CD4-positive, alpha-beta T cell treated with Interleukin-2 at 100 ng/mL for 4 hours (primary cell): Measurements from ENCODE around the gene DNAI1.
"Not testable (repeated sequence)": the region's sequence is repeated elsewhere in the genome, so short reads cannot be mapped to it uniquely, and the experiment has no call there.

Experiments used
- DNase-seq: peaks from one replicate; pipeline ENCODE4 v3.0.0-alpha.2; 2020; ENCODE audit warnings: low spot score

DNAI1 gene

DNA sequence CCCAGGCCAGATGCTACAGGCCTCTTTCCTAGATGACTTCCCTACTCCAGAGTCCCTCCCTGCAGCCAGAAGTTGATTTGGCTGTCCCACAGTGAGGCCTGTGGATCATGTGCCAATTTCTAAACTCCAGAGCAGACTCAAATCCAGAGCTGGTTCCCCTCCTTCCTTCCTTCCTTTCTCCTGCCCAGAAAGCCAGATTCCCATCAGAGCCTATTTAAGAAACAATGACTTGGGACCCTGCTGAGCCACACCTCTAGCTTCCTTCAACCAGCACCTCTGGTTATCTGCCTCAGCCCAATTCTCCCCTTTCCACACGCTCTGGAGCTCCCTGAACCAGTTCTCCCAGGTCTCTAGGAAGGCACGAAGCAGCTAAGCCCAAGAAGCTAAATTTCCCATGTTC, 7.5 kb upstream of the DNAI1 start:
- DNase-seq = no peak

GRCh38 chr9:34451545-34451944, 7.1 kb upstream of the DNAI1 start:
- DNase-seq = no peak

- no peak for DNase-seq
Observed at GRCh38 chr9:34452568-34452967, 6.0 kb upstream of the DNAI1 start.

GRCh38 chr9:34454571-34455065, 4.0 kb upstream of the DNAI1 start:
- no peak for DNase-seq

- no peak for DNase-seq
Observed at GRCh38 chr9:34456151-34456550, 2.5 kb upstream of the DNAI1 start.

DNA sequence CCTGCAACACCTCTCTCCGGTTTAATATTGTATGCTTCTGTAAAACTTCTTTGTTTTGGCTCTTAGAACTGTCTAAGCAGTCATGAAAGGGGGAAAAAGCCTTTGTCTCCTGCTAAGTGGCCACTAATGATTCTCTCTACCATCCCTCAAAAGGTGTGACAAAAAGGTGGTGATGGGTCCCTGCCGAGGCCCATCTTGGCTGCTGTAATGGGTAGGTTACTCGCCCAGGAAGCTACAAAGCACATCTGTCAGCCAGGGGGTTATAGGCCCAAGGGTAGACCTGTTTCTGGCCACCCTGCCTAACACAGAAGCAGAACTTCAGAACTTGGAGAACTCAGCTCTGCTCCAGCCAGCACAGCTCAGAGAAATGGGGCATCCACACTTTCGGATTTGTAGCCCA, 1.9 kb upstream of the DNAI1 start:
- no peak for DNase-seq

DNA sequence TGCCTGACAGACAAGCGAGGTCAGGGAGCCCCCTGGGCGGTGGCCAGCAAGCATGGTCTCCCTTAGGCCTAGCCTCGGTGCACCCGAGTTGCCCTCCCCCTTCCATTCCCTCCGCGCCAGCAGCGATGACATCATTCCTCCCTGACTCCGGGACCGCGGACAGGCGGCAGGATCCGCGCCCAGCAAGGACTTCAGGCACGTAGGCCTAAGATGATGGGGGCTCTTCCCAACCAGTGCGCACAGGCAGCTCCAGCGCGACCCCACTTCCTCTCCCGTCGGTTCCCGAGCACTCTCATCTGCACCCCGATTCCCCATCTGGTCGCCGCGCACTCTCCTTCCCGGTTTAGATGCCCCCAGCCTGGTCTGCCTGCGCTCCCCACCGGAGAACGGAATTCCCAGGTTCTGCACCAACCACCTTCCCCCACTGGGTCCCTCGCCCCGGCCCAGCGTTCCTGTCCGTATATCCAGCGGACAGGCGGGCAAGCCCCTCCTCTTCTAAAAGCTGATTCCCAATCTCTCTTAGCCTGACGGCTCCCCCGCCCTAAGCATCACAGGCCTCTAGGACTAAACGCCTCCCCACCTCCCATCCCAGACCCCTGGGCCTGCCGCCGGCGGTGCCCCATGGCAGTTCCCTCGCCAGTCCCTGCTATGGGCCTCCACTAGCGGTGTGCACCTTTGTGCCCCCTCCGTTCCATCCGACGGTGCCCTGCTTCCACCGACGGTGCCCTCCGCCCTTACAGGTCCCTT, 1.2 kb upstream of the DNAI1 start:
- DNase-seq = no peak

GRCh38 chr9:34458959-34459340, 345 bp downstream of the DNAI1 start:
- DNase-seq = no peak

GRCh38 chr9:34459356-34459755, 751 bp downstream of the DNAI1 start:
- DNase-seq = no peak

DNA sequence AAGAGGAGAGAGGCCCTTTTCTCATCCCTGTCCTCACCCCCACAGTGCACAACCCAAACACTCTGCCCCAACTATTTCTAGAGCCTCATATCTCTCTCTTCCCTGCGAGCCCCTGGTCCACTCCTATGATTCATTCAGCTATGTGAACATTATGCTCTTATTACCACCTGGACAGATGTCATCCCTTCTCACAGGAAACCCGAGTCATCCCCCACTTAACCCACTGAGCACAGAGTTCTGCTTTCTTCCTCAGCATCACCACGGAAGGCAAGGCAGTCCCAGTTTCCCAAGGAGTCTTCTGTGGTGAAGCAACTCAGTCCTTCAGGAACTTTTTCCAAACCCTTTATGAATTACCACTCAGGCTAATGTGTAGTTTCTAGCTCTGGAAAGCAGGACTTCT, 1.3 kb downstream of the DNAI1 start:
- DNase-seq = no peak

- DNase-seq = no peak
Observed at GRCh38 chr9:34463098-34463900, 4.7 kb downstream of the DNAI1 start.

- DNase-seq = no peak
Observed at GRCh38 chr9:34463901-34464232, 5.3 kb downstream of the DNAI1 start.

DNA sequence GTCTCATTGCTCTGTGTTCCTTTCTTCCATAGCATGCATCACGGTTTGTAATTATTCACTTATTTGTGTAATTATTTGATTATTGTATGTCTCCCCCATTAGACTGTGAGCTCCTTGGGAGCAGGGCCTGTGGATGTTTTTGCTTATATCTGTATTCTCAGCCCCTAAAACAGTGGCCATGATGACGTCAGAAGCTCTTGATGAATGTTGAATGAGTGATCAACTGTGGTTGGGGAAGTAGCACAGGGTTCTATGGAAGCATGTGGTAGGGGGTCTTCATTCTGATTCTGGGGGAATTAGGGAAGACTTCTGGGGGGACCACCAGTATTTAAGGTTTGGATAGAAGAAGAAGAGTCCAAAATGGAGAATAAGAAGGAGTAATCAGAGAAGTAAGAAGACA, 6.0 kb downstream of the DNAI1 start:
- no peak for DNase-seq

GRCh38 chr9:34465468-34465867, 6.9 kb downstream of the DNAI1 start:
- no peak for DNase-seq

GRCh38 chr9:34475097-34475496, 16.5 kb downstream of the DNAI1 start:
- DNase-seq = no peak

GRCh38 chr9:34477541-34477940, 18.9 kb downstream of the DNAI1 start:
- DNase-seq = no peak

- DNase-seq = no peak
Observed at GRCh38 chr9:34479431-34479866, 20.8 kb downstream of the DNAI1 start.

DNA sequence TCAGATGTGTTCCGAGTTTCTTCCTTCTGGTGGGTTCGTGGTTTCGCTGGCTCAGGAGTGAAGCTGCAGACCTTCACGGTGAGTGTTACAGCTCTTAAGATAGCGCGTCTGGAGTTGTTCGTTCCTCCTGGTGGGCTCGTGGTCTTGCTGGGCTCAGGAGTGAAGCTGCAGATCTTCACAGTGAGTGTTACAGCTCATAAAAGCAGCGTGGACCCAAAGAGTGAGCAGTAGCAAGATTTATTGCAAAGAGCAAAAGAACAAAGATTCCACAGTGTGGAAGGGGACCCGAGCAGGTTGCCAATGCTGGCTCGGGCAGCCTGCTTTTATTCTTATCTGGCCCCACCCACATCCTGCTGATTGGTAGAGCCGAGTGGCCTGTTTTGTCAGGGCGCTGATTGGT, 23.0 kb downstream of the DNAI1 start:
- DNase-seq = not testable (repeated sequence)

- not testable (repeated sequence) for DNase-seq
Observed at GRCh38 chr9:34482746-34483145, 24.1 kb downstream of the DNAI1 start.

- DNase-seq = no peak
Observed at GRCh38 chr9:34484678-34485077, 26.1 kb downstream of the DNAI1 start.

- no peak for DNase-seq
Observed at GRCh38 chr9:34485822-34486221, 27.2 kb downstream of the DNAI1 start.

DNA sequence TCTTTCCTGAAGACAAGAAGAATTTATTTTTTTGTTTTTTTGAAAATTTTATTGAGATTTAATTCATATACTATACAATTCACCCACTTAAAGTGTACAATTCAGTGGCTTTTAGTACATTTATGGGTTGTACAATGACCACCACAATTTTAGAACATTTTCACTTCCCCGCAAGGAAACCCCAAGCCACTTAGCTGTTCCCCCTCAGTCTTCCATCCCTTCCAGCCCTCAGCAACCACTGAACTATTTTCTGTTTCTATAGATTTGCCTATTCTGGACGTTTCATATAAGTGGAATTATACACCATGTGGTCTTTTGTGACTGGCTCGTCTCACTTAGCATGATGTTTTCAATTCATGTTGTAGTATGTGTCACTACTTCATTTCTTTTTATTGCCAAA, 28.0 kb downstream of the DNAI1 start:
- DNase-seq = no peak

DNA sequence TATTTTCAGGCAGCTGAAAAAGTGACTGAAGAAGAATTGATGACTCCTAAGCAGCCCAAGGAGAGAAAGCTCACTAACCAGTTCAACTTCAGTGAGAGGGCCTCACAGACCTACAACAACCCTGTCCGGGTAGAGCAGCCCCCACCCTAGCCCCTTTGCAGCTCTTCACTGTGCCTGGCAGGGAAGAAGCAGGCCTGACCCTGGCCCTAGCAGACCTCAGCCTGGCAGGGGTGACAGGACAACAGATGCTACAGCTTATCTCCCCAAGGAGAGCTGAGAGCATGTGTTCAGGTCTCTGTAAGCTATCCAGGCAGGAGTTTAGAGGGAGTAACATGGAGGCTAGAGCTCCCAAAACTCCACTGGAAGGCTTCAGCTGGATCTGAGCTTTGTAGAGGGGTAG, 31.8 kb downstream of the DNAI1 start:
- no peak for DNase-seq

DNA sequence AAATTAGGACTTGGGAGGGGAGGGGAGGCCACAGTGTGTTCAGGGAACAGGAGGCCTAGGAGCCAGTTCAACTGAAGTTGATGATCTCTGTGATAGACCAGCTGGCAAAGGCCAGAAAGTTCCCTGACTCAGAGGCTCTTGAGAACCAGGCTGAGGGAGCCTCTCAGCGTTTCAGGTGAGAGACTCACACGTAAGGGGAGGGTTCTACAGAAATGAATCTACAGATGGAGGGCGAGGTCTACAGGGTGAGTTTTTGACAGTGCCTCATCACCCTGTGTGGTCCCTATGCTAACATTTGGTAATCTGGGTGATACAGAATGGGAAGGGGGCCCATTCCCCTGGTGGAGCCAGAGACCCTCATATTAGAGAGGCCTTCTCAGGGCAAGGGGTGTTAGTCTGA, 32.2 kb downstream of the DNAI1 start:
- no peak for DNase-seq
